ENCODE measurements around the gene STAB2.

The STAB2 gene

GRCh38 chr12:103676893-103677292 lies 89.8 kb downstream of the STAB2 start:
- Mint-ChIP-seq H3K4me3 (no peak overlapping the region), H3K36me3 (no peaks in the 10 kb centered on the region), H3K27me3 (peaks cover 4 to 14% of the 10 kb centered on the region in 2 donors), H3K9me3 (no peaks in the 10 kb centered on the region), H3K27ac (no peak overlapping the region), H3K4me1 (no peaks in the 10 kb centered on the region)
- DNase-seq (no peak), ATAC-seq (replicated peaks) (no peak)

- no peak overlapping the region for H3K27ac Mint-ChIP-seq
- peaks cover 4 to 14% of the 10 kb centered on the region in 2 donors for H3K27me3 Mint-ChIP-seq
- H3K4me3 Mint-ChIP-seq: no peak overlapping the region
- no peak for DNase-seq
- H3K36me3 Mint-ChIP-seq: no peaks in the 10 kb centered on the region
- no peaks in the 10 kb centered on the region for H3K4me1 Mint-ChIP-seq
- no peak for ATAC-seq (replicated peaks)
- H3K9me3 Mint-ChIP-seq: no peaks in the 10 kb centered on the region
Observed at GRCh38 chr12:103677341-103677740, 90.3 kb downstream of the STAB2 start.

GRCh38 chr12:103677905-103678304 lies 90.8 kb downstream of the STAB2 start:
- H3K9me3 Mint-ChIP-seq: no peaks in the 10 kb centered on the region
- DNase-seq (no peak), ATAC-seq (replicated peaks) (no peak)
- no peaks in the 10 kb centered on the region for H3K4me1 Mint-ChIP-seq
- H3K27me3 Mint-ChIP-seq: peaks cover 4 to 14% of the 10 kb centered on the region in 2 donors
- no peak overlapping the region for H3K27ac Mint-ChIP-seq
- H3K36me3 Mint-ChIP-seq: no peaks in the 10 kb centered on the region
- no peak overlapping the region for H3K4me3 Mint-ChIP-seq

- DNase-seq: no peak
- H3K36me3 Mint-ChIP-seq: no peaks in the 10 kb centered on the region
- H3K4me1 Mint-ChIP-seq: no peaks in the 10 kb centered on the region
- no peak overlapping the region for H3K4me3 Mint-ChIP-seq
- H3K9me3 Mint-ChIP-seq: no peaks in the 10 kb centered on the region
- peaks cover 4 to 18% of the 10 kb centered on the region in 2 donors for H3K27me3 Mint-ChIP-seq
- no peak for ATAC-seq (replicated peaks)
- no peak overlapping the region for H3K27ac Mint-ChIP-seq
Observed at GRCh38 chr12:103679421-103680170, 92.5 kb downstream of the STAB2 start.

GRCh38 chr12:103680591-103681141 lies 93.6 kb downstream of the STAB2 start:
- H3K4me3 Mint-ChIP-seq: no peak overlapping the region
- DNase-seq: no peak
- H3K36me3 Mint-ChIP-seq: no peaks in the 10 kb centered on the region
- peaks cover 4 to 18% of the 10 kb centered on the region in 2 donors for H3K27me3 Mint-ChIP-seq
- H3K4me1 Mint-ChIP-seq: no peaks in the 10 kb centered on the region
- no peaks in the 10 kb centered on the region for H3K9me3 Mint-ChIP-seq
- no peak overlapping the region for H3K27ac Mint-ChIP-seq
- ATAC-seq (replicated peaks): no peak

- peaks cover 6 to 10% of the 10 kb centered on the region in 2 donors for H3K27me3 Mint-ChIP-seq
- no peak overlapping the region for H3K27ac Mint-ChIP-seq
- H3K9me3 Mint-ChIP-seq: no peaks in the 10 kb centered on the region
- ATAC-seq (replicated peaks) (no peak), DNase-seq (no peak)
- no peaks in the 10 kb centered on the region for H3K36me3 Mint-ChIP-seq
- no peak overlapping the region for H3K4me3 Mint-ChIP-seq
- no peaks in the 10 kb centered on the region for H3K4me1 Mint-ChIP-seq
Observed at GRCh38 chr12:103686026-103686425, 99.0 kb downstream of the STAB2 start.

GRCh38 chr12:103687253-103687652 lies 100.2 kb downstream of the STAB2 start:
- Mint-ChIP-seq H3K4me1 (no peaks in the 10 kb centered on the region), H3K27me3 (peaks cover 6 to 10% of the 10 kb centered on the region in 2 donors), H3K27ac (no peak overlapping the region), H3K9me3 (no peaks in the 10 kb centered on the region), H3K36me3 (no peaks in the 10 kb centered on the region), H3K4me3 (no peak overlapping the region)
- ATAC-seq (replicated peaks) (peak; percentile 70 to 85), DNase-seq (no peak)

GRCh38 chr12:103688376-103689063 lies 101.4 kb downstream of the STAB2 start:
- Mint-ChIP-seq H3K27ac (no peak overlapping the region), H3K36me3 (no peaks in the 10 kb centered on the region), H3K4me3 (no peak overlapping the region), H3K27me3 (peaks cover 6 to 10% of the 10 kb centered on the region in 2 donors), H3K9me3 (no peaks in the 10 kb centered on the region), H3K4me1 (no peaks in the 10 kb centered on the region)
- no peak for ATAC-seq (replicated peaks)
- DNase-seq: no peak

- DNase-seq (no peak), ATAC-seq (replicated peaks) (no peak)
- peaks cover 6 to 11% of the 10 kb centered on the region in 2 donors for H3K27me3 Mint-ChIP-seq
- no peaks in the 10 kb centered on the region for H3K4me1 Mint-ChIP-seq
- H3K27ac Mint-ChIP-seq: no peak overlapping the region
- H3K9me3 Mint-ChIP-seq: no peaks in the 10 kb centered on the region
- H3K36me3 Mint-ChIP-seq: no peaks in the 10 kb centered on the region
- no peak overlapping the region for H3K4me3 Mint-ChIP-seq
Observed at GRCh38 chr12:103690426-103690825, 103.4 kb downstream of the STAB2 start.

- ATAC-seq (replicated peaks): no peak
- Mint-ChIP-seq H3K9me3 (no peaks in the 10 kb centered on the region), H3K4me1 (no peaks in the 10 kb centered on the region), H3K27ac (no peak overlapping the region), H3K36me3 (no peaks in the 10 kb centered on the region), H3K27me3 (peaks cover 4 to 11% of the 10 kb centered on the region in 2 donors), H3K4me3 (no peak overlapping the region)
- no peak for DNase-seq
Observed at GRCh38 chr12:103691063-103691462, 104.0 kb downstream of the STAB2 start.

GRCh38 chr12:103696101-103696500 lies 109.0 kb downstream of the STAB2 start:
- H3K4me1 Mint-ChIP-seq: peaks cover 0 to 5% of the 10 kb centered on the region in 2 donors
- no peaks in the 10 kb centered on the region for H3K36me3 Mint-ChIP-seq
- DNase-seq (no peak), ATAC-seq (replicated peaks) (no peak)
- peaks cover 6 to 26% of the 10 kb centered on the region in 2 donors for H3K27me3 Mint-ChIP-seq
- no peak overlapping the region for H3K27ac Mint-ChIP-seq
- no peaks in the 10 kb centered on the region for H3K9me3 Mint-ChIP-seq
- no peak overlapping the region for H3K4me3 Mint-ChIP-seq

- Mint-ChIP-seq H3K4me1 (peaks cover 0 to 5% of the 10 kb centered on the region in 2 donors), H3K27me3 (peaks cover 6 to 31% of the 10 kb centered on the region in 2 donors), H3K9me3 (no peaks in the 10 kb centered on the region), H3K4me3 (no peak overlapping the region), H3K36me3 (no peaks in the 10 kb centered on the region), H3K27ac (no peak overlapping the region)
- peak; percentile 16 to 36 for ATAC-seq (replicated peaks)
- no peak for DNase-seq
Observed at GRCh38 chr12:103697971-103698751, 111.1 kb downstream of the STAB2 start.

- DNase-seq: no peak
- no peak overlapping the region for H3K27ac Mint-ChIP-seq
- peak; percentile 45 to 58 for ATAC-seq (replicated peaks)
Observed at GRCh38 chr12:103698752-103699560, 111.9 kb downstream of the STAB2 start.

More at GRCh38 chr12:103698752-103699560, 111.9 kb downstream of the STAB2 start:
- H3K4me3 Mint-ChIP-seq: no peak overlapping the region
- peaks cover 0 to 1% of the 10 kb centered on the region in 2 donors for H3K9me3 Mint-ChIP-seq
- peaks cover 10 to 33% of the 10 kb centered on the region in 2 donors for H3K27me3 Mint-ChIP-seq
- peaks cover 0 to 5% of the 10 kb centered on the region in 2 donors for H3K4me1 Mint-ChIP-seq
- no peaks in the 10 kb centered on the region for H3K36me3 Mint-ChIP-seq
